ENCODE measurements around the gene CYSLTR2. TPM values are rescaled to one million over a fixed set of nuclear protein-coding genes. Genes with fewer than 3 reads are reported as not detected.

The CYSLTR2 gene
- polyA plus RNA-seq, 5 donors = 0.35 to 0.54 (median 0.39) TPM

DNA sequence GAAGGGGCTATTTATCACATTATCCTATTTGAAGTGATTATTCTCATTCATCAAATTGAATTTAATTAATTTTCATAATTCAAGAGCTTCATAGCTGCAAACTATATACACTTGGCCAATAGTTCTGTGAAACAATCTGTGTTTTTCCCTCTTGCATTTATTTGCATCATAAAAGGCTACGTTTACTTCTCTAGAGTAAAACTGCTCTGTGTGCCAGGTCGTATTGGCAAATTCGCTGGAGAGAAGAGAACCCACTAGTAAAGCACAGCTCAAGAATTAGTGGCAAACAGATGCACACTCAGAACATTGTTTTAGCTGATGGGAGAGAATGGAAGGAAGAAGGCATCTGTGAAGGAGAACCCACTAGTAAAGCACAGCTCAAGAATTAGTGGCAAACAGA lies 81.8 kb downstream of the CYSLTR2 start:
- DNase-seq = no peak

- DNase-seq = no peak
Observed at GRCh38 chr13:48737689-48738088, 84.0 kb downstream of the CYSLTR2 start.

- no peak for DNase-seq
Observed at GRCh38 chr13:48738311-48738710, 84.6 kb downstream of the CYSLTR2 start.

DNA sequence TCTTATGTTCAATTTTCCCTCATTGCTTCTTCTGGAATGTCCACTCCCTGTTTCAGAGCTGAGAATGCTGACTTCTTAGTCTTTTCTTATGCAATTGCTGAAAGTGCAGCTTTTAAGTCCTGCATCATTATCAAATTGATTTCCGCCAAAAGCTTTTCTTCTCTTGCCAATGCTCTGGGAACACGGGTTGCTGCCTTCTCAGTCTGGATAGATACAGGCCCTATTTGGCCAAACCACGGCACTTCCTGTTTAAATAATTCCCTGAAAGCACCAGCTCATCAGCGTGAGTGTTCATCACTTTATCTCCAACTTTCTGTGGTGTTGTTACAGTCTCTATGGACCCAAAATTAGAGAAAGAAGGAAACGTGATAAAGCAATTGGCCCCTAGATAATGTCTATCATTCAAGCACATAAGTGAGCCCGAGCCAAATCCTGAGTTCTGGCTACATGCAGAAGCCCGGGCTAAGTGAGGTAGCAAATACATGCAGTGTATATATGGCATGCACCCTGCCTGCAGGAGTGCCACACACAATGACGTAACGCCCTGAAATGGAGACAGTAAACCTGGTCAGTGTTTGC lies 85.7 kb downstream of the CYSLTR2 start:
- peak; percentile 79 to 87 for DNase-seq

GRCh38 chr13:48741377-48741776 lies 87.6 kb downstream of the CYSLTR2 start:
- DNase-seq = no peak

DNA sequence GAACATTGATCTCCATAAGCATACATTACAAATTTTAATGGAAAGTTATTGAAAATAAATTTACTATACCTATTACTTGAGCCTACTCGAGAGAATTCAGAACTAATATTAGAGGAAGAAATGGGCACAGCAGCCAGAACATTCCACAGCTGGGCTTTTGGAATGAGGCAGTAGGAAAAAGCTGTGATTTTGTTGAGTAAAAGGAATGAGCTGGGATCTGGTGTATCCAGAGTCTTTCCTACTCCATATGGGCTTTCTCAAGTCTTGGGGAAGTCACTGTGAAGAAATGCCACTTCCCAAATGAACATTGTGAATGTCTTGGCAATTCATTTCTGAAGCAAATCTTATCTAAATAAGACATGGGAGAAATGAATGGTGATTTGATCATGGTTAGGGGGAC lies 93.1 kb downstream of the CYSLTR2 start:
- DNase-seq = no peak

GRCh38 chr13:48748681-48749080 lies 95.0 kb downstream of the CYSLTR2 start:
- DNase-seq = no peak

DNA sequence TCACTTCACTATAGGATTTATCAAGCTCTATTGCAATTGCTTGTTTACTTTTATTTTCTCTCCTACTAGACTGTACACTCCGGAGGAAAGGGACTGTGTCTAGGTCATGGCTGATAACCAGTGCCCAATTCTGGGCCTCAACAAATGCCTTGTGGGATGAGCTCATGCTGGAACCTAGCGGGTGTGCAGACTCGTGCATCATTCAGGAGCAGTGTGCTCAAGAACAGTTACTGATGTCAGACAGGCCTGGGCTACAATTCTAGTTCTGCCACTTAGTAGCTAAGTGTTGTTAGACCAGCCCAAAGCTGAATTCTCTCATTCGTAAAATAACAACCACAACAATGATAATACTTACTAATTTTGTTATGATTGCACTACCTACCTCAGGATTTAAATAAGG lies 95.4 kb downstream of the CYSLTR2 start:
- no peak for DNase-seq

DNA sequence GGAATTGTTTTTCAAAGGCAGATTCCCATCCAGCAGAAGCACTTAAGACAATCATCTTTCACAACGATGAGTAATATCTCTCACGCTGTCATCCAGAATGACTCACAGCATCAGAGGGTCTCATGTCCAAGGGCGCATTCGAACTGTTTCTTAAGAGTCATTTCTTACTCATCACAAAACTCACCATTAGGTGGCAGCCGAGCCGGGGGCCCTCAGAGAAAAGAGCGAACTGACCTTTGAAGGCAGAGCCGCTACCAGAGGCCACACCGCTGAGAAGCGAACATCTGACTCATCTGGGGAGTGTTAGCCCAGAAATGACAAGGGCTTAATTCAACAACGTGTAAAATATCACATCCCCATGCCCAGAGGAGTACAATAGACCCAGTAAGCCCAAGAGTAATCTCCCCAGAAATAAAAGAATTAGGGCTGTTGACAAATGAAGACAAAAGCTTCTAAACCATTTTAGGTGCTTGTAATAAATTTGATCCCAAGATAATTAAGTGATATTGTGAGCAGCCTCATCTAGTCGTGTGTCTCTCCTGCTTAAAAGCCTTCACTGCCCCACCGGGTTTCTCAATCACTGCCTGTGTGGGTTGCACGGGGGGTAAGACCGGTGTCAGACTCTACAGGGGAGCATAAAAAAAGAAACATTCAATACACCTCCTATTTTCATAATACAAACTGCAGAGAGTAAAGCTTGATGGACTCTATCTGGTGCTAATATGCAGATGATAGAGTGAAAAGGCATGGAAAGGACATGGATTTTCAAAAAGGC lies 96.2 kb downstream of the CYSLTR2 start:
- DNase-seq = no peak

DNA sequence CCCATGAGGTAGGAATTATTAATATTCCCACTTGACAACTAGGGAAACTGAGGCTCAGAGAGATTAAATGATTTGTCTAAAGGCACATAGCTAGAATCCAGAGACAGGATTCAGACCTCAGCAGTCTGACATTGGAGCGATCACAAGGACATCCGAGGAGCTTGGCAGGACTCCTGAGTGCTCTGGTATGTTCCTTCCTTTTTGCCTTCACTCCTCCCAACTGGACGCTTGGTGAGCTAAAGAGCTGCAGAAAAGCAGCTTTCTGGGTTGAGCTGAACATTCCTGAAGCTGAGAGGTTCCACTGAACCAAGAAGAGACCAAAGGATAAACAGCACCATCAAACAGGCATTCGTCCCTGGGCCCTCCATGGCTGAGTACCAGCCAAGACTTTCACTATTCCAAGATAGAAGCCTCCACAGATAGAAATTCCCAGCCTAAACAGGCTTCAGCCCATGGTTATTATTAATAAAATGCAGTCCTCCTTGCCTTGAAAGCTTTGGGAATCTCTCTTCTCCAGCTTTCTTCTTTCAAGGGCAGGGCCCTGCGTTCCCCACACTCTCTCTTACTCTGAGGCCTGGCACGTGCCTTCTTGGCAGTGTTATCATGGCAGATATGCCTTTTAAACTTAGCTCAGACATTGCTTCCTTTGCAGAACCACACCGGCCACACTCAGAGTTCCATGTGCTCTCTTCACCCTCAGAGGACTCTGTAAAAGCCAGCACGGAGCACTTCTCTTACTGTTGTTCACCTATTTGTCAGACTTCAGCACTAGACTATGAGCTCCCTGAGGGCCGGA lies 97.1 kb downstream of the CYSLTR2 start:
- DNase-seq = no peak

- no peak for DNase-seq
Observed at GRCh38 chr13:48760626-48761025, 106.9 kb downstream of the CYSLTR2 start.

Other genes with a start within 250 kb of the CYSLTR2 start
- 10 to 100 TPM; 43.5 to 63.0 (median 60.4) TPM for gene LPAR6, start 240.8 kb upstream of the CYSLTR2 start, polyA plus RNA-seq (ENCODE audit: insufficient read depth in 1 of 5, insufficient read length in 5 of 5, low replicate concordance in 1 of 5)
- 10 to 100 TPM; 34.7 to 50.9 (median 40.9) TPM for gene RCBTB2, start 120.8 kb upstream of the CYSLTR2 start, polyA plus RNA-seq (ENCODE audit: insufficient read depth in 1 of 5, insufficient read length in 5 of 5, low replicate concordance in 1 of 5)